ENCODE results near the gene GABRG3. TPM values are rescaled to one million over a fixed set of nuclear protein-coding genes. Genes with fewer than 3 reads are reported as not detected.

GABRG3 gene
- total RNA-seq, 1 experiment from 2014 or later = not detected

DNA sequence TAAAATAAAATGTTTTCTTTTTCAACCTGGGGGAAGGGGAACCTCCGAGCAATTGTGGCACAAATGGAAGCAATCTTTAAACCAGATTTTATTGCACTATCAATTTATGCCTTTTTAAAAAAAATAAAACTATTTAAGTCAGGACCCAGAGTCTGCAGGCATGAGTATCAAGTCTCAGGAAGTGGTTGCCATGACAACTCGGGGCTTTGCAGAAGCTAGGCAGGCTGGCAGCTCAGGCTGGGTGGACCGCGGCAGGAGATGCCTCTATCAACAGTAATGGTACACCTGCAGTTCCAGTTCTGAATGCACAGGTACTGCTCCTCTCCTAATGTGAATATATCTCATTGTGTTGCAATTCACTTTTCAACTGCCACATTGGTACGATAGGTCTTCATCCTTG, 447.7 kb downstream of the GABRG3 start:
- no peak overlapping the region for H3K27ac ChIP-seq (ENCODE audit: low read depth, low read length)
- peaks cover 12 to 23% of the 10 kb centered on the region in 2 experiments; a peak in 2 of 4 replicates for H3K9me3 ChIP-seq (ENCODE audit: control insufficient read depth in 1 of 2, insufficient read depth in 1 of 2, low read depth in 1 of 2, low read length in 2 of 2)
- ChIA-PET POLR2A (no interaction called here), RAD21 (ENCODE audit: low non-redundant PET in 1 of 2, low total read pairs in 2 of 2, uncharacterized antibody in 2 of 2, unreplicated experiment in 2 of 2) (no interaction called here), CTCF (no interaction called here)
- no peaks in the 10 kb centered on the region for H3K36me3 ChIP-seq (ENCODE audit: control insufficient read depth in 1 of 2, insufficient read depth in 2 of 2, low read length in 2 of 2)
- no peaks in the 10 kb centered on the region for H3K9me2 ChIP-seq (ENCODE audit: insufficient read depth)
- H3K79me2 ChIP-seq (ENCODE audit: insufficient read depth, low read length) = no peaks in the 10 kb centered on the region
- intact Hi-C loops (cut with micrococcal nuclease) = no loop called here
- H3K4me1 ChIP-seq (ENCODE audit: control insufficient read depth in 1 of 2, insufficient read depth in 2 of 2, low read length in 2 of 2) = no peaks in the 10 kb centered on the region
- H2AFZ ChIP-seq (ENCODE audit: low read depth, low read length, poor library complexity, severe bottlenecking) = no peak overlapping the region
- DNase-seq (ENCODE audit: low read depth, low spot score) = no peak
- H4K20me1 ChIP-seq (ENCODE audit: insufficient read depth) = no peaks in the 10 kb centered on the region
- BruUV-seq (replicated peaks) = no TSS peak
- no peak overlapping the region for H3K4me3 ChIP-seq (replicated peaks in 1 of 2; ENCODE audit: low read depth in 1 of 2, low read length in 2 of 2)
- no peak for ATAC-seq
- no peak for TF ChIP-seq ZFX (IDR thresholded peaks at IDR 0.05)
- TF ChIP-seq ZBTB33 (IDR thresholded peaks at IDR 0.05; ENCODE audit: extremely low read depth, insufficient replicate concordance, low read length) = no peak
- no peak for TF ChIP-seq CEBPB (IDR thresholded peaks at IDR 0.05; ENCODE audit: low read depth)
- no peak for TF ChIP-seq SIN3A (IDR thresholded peaks at IDR 0.05; ENCODE audit: low read depth)
- TF ChIP-seq ATF3 (IDR thresholded peaks at IDR 0.05) = no peak
- no peak for TF ChIP-seq ELF1 (IDR thresholded peaks at IDR 0.05; ENCODE audit: borderline replicate concordance, low read depth)
- TF ChIP-seq SRF (IDR thresholded peaks at IDR 0.05; ENCODE audit: low read depth) = no peak
- no peak for TF ChIP-seq EGR1 (IDR thresholded peaks at IDR 0.05; ENCODE audit: low read depth)
- no peak for TF ChIP-seq ZNF274 (IDR thresholded peaks at IDR 0.05; ENCODE audit: low read depth, low read length)
- TF ChIP-seq RAD21 (IDR thresholded peaks at IDR 0.05; ENCODE audit: low read depth) = no peak
- TF ChIP-seq POLR2A (IDR thresholded peaks at IDR 0.05; ENCODE audit: borderline replicate concordance, extremely low read depth, insufficient read depth, insufficient read length) = no peak
- no peak for TF ChIP-seq EZH2phosphoT487 (IDR thresholded peaks at IDR 0.05; ENCODE audit: borderline replicate concordance)
- H3K4me2 ChIP-seq (ENCODE audit: low read length) = no peak overlapping the region
- H3K9ac ChIP-seq (ENCODE audit: low read length) = no peak overlapping the region
- no peaks in the 10 kb centered on the region for H3K27me3 ChIP-seq (ENCODE audit: insufficient read depth, low read length)

All from HCT116 (cell line).